ENCODE results near the gene IFNAR1. TPM values are rescaled to one million over a fixed set of nuclear protein-coding genes. Genes with fewer than 3 reads are reported as not detected.

Gene IFNAR1
- total RNA-seq, 1 experiment from 2014 or later, result 30.1 TPM

DNA sequence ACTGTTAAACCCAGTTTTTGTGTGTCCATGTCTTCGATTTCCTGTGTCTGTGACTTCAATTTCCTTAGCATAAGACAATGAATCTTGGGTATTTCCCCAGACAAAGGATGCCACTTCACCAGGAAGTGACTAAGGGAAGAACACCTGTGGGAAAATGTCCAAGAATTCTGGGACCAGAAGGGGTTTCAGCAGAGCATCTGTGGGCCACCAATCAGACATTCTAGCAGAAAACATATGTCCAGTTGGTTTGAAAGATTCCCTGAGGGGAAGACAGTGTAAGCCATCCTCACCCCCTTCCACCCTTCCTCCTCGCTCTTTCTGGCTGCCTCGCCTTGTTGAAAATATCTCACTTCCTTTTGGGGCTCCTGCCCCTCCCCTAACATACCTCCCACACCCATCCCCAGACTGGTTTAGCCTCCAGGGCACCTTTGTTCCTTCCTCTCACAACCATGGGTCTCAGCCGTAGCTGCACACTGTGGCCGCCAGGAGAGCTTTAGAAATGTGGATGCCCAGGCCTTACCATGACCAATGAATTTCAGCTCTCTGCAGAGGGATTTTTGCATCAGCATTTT lies 25.5 kb upstream of the IFNAR1 start:
- no peaks in the 10 kb centered on the region for H3K27me3 ChIP-seq
- peak overlapping the region; percentile 58 for H3K27ac ChIP-seq
- no peaks in the 10 kb centered on the region for H3K36me3 ChIP-seq

GRCh38 chr21:33300701-33301631 lies 23.8 kb upstream of the IFNAR1 start:
- Histone ChIP-seq H3K9me3 (replicated peaks) (no peaks in the 10 kb centered on the region), H3K27me3 (no peaks in the 10 kb centered on the region), H3K36me3 (no peaks in the 10 kb centered on the region), H3K27ac (no peak overlapping the region), H3K4me1 (peaks cover 28% of the 10 kb centered on the region), H3K4me3 (no peak overlapping the region)
- DNase-seq, result peak; percentile 26 to 48

More for the DNA sequence above, 25.5 kb upstream of the IFNAR1 start:
- no peaks in the 10 kb centered on the region for H3K9me3 ChIP-seq (replicated peaks)
- no peak overlapping the region for H3K4me3 ChIP-seq
- peaks cover 28% of the 10 kb centered on the region for H3K4me1 ChIP-seq
- peak; percentile 77 to 85 for DNase-seq

DNA sequence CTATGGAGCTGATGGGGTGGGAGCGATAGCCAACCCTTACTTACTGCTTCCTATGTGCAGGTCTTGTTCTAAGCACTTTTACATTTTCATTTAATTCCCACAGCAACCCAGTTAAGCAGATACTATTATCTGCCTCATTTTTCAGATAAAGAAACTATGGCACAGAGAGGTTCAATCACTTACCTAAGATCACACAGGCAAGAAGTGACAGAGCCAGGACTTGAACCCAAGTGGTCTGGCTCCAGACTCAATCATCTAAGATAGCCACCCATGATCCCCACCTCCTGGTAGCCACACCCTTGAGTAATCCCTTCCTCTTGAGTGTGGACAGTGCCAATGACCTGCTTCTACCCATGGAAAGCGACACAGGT lies 23.2 kb upstream of the IFNAR1 start:
- H3K9me3 ChIP-seq (replicated peaks), result no peaks in the 10 kb centered on the region
- DNase-seq, result no peak
- no peaks in the 10 kb centered on the region for H3K36me3 ChIP-seq
- H3K4me1 ChIP-seq, result peaks cover 28% of the 10 kb centered on the region
- H3K27ac ChIP-seq, result no peak overlapping the region
- H3K27me3 ChIP-seq, result no peaks in the 10 kb centered on the region
- no peak overlapping the region for H3K4me3 ChIP-seq

- Histone ChIP-seq H3K4me3 (no peak overlapping the region), H3K27me3 (no peaks in the 10 kb centered on the region), H3K4me1 (peaks cover 29% of the 10 kb centered on the region), H3K27ac (no peak overlapping the region), H3K36me3 (no peaks in the 10 kb centered on the region), H3K9me3 (replicated peaks) (no peaks in the 10 kb centered on the region)
- DNase-seq, result no peak
Measured at GRCh38 chr21:33302055-33302454, 22.7 kb upstream of the IFNAR1 start.

DNA sequence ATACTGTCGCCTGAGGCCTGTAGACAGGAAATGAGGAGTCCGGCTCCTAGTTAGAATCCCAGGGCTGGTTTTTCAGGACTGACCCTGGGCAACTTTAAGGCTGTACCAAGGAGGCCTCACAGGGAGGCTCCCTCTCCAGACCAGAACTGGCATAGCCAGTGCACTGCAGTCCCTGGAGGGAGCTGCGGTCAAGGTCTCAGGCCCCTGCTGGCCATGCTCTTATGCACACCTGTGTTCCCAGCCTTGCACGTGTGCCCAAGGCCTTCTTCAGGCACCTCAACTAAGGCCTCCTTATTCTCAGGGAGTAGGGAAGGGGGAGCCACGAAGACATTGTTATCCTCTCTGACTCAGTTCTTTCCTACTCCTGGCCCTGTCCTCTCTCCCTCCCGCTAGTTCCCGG lies 22.0 kb upstream of the IFNAR1 start:
- DNase-seq, result no peak
- H3K27ac ChIP-seq, result no peak overlapping the region
- H3K36me3 ChIP-seq, result no peaks in the 10 kb centered on the region
- H3K4me1 ChIP-seq, result peaks cover 36% of the 10 kb centered on the region
- no peaks in the 10 kb centered on the region for H3K27me3 ChIP-seq
- H3K4me3 ChIP-seq, result no peak overlapping the region
- H3K9me3 ChIP-seq (replicated peaks), result no peaks in the 10 kb centered on the region

GRCh38 chr21:33305344-33305671 lies 19.5 kb upstream of the IFNAR1 start:
- Histone ChIP-seq H3K4me3 (no peak overlapping the region), H3K4me1 (peaks cover 39% of the 10 kb centered on the region), H3K27me3 (no peaks in the 10 kb centered on the region), H3K36me3 (no peaks in the 10 kb centered on the region), H3K9me3 (replicated peaks) (peaks cover 5% of the 10 kb centered on the region; the same call in 1 of the 2 replicates), H3K27ac (no peak overlapping the region)
- DNase-seq, result no peak

DNA sequence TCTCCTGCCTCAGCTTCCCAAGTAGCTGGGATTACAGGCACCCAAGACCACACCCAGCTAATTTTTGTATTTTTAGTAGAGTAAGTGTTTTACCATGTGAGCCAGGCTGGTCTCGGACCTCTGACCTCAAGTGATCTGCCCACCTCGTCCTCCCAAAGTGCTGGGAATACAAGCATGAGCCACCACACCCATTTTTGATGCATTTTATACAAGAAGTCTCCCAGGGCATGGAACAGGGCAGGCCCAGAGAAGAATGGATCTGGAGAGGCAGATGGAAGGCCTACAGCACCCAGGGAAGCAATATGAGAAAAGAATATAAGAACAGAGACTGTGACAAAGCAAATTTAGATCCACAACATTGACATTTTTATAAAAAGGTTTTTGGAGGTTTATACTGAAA lies 18.8 kb upstream of the IFNAR1 start:
- Histone ChIP-seq H3K36me3 (no peaks in the 10 kb centered on the region), H3K9me3 (replicated peaks) (peaks cover 5% of the 10 kb centered on the region; the same call in 1 of the 2 replicates)
- no peak for DNase-seq

GRCh38 chr21:33308586-33309490 lies 15.9 kb upstream of the IFNAR1 start:
- DNase-seq, result peak; percentile 99 to 100

More for the DNA sequence above, 18.8 kb upstream of the IFNAR1 start:
- Histone ChIP-seq H3K27me3 (no peaks in the 10 kb centered on the region), H3K4me3 (no peak overlapping the region), H3K4me1 (peaks cover 34% of the 10 kb centered on the region), H3K27ac (no peak overlapping the region)

GRCh38 chr21:33309778-33310177 lies 15.0 kb upstream of the IFNAR1 start:
- Histone ChIP-seq H3K9me3 (replicated peaks) (peaks cover 12% of the 10 kb centered on the region), H3K27me3 (no peaks in the 10 kb centered on the region), H3K27ac (no peak overlapping the region), H3K36me3 (no peaks in the 10 kb centered on the region), H3K4me1 (peaks cover 48% of the 10 kb centered on the region), H3K4me3 (no peak overlapping the region)
- DNase-seq, result no peak

More at GRCh38 chr21:33308586-33309490, 15.9 kb upstream of the IFNAR1 start:
- peaks cover 11% of the 10 kb centered on the region for H3K9me3 ChIP-seq (replicated peaks)
- peaks cover 38% of the 10 kb centered on the region for H3K4me1 ChIP-seq
- H3K27ac ChIP-seq, result peak overlapping the region; percentile 70
- H3K4me3 ChIP-seq, result no peak overlapping the region
- H3K27me3 ChIP-seq, result no peaks in the 10 kb centered on the region
- no peaks in the 10 kb centered on the region for H3K36me3 ChIP-seq

- H3K4me3 ChIP-seq, result no peak overlapping the region
- no peaks in the 10 kb centered on the region for H3K27me3 ChIP-seq
- peaks cover 12% of the 10 kb centered on the region for H3K9me3 ChIP-seq (replicated peaks)
- no peak for DNase-seq
- no peaks in the 10 kb centered on the region for H3K36me3 ChIP-seq
- no peak overlapping the region for H3K27ac ChIP-seq
- peaks cover 55% of the 10 kb centered on the region for H3K4me1 ChIP-seq
Measured at GRCh38 chr21:33312121-33312520, 12.6 kb upstream of the IFNAR1 start.

DNA sequence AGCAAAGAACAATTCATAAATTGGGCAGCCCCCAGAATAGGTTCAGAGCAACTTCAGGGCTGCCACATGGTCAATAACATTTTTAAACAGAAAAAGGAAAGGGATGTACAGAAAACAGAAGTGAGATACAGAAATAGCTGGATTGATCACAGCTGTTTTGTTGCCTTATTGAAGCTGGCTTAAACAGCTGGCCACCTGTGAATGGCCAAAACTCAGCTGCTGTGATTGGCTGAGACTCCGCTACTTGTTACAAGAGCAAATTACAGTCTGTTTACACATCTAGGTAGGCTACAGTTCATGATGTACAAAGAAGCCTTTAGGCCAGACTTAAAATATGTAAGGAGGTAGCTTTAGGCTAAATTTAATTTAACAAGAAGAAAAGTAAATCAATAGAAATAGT lies 11.6 kb upstream of the IFNAR1 start:
- Histone ChIP-seq H3K4me3 (no peak overlapping the region), H3K36me3 (no peaks in the 10 kb centered on the region), H3K27me3 (no peaks in the 10 kb centered on the region), H3K27ac (no peak overlapping the region), H3K9me3 (replicated peaks) (peaks cover 16% of the 10 kb centered on the region), H3K4me1 (peaks cover 44% of the 10 kb centered on the region)
- no peak for DNase-seq

DNA sequence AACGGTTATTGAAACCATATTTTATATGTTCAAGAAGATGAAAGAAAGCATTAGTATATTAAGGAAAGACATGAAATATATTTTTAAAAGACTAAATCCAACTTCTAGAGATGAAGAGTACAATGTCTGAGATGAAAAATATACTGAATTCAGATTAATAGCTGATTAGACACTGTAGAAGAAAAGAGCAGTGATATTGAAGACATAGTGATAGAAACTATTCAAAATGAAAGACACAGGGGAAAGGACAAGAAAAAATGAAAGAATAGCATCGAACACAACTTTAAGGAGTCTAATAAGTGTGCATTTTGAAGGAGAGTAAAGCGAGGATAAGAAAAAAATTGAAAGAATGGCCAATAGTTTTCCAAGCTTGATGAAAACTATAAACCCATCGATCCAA lies 11.2 kb upstream of the IFNAR1 start:
- H3K4me1 ChIP-seq, result peaks cover 40% of the 10 kb centered on the region
- no peak for DNase-seq
- H3K36me3 ChIP-seq, result no peaks in the 10 kb centered on the region
- peaks cover 16% of the 10 kb centered on the region for H3K9me3 ChIP-seq (replicated peaks)
- no peak overlapping the region for H3K4me3 ChIP-seq
- no peaks in the 10 kb centered on the region for H3K27me3 ChIP-seq
- peak overlapping the region; percentile 15; the same call in 1 of the 2 replicates for H3K27ac ChIP-seq

DNA sequence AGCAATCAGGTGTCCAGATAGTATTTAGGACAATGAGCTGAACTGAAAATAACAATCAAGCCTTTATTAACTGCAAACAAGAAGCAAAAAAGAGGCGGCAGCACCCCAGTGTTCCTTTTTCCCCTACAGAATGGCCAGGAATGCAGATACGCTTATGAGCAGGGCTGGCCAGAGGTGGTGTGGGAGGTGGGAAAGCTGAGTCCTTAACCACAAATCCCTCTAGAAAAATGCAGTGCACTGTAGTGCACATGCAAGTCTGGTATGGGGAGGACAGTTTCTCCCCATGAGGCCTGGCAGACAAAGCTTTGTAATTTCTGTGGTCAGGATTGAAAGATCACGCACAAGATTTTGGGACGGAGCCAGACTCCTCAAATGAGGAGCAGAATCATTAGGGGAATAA lies 10.7 kb upstream of the IFNAR1 start:
- H3K9me3 ChIP-seq (replicated peaks), result peaks cover 16% of the 10 kb centered on the region
- H3K4me1 ChIP-seq, result peaks cover 37% of the 10 kb centered on the region
- H3K27ac ChIP-seq, result peak overlapping the region; percentile 15
- DNase-seq, result peak; percentile 80 to 88
- no peak overlapping the region for H3K4me3 ChIP-seq
- no peaks in the 10 kb centered on the region for H3K36me3 ChIP-seq
- H3K27me3 ChIP-seq, result no peaks in the 10 kb centered on the region

- H3K4me3 ChIP-seq, result no peak overlapping the region
- H3K27me3 ChIP-seq, result no peaks in the 10 kb centered on the region
- peaks cover 30% of the 10 kb centered on the region for H3K4me1 ChIP-seq
- H3K36me3 ChIP-seq, result no peaks in the 10 kb centered on the region
- H3K9me3 ChIP-seq (replicated peaks), result peaks cover 11% of the 10 kb centered on the region
- no peak overlapping the region for H3K27ac ChIP-seq
- no peak for DNase-seq
Measured at GRCh38 chr21:33315946-33316710, 8.6 kb upstream of the IFNAR1 start.
